NCI-H1436 treated with DMSO at 0.1 percent for 48 hours (cell line): Measurements from ENCODE around the gene GTF2I.
"Not testable (repeated sequence)": the region's sequence is repeated elsewhere in the genome, so short reads cannot be mapped to it uniquely, and the experiment has no call there.

ENCODE experiments used
- DNase-seq: peaks from one replicate; lab custom pipeline; 2025; lab: John Stamatoyannopoulos, UW

GTF2I gene

GRCh38 chr7:74656837-74657691, 454 bp upstream of the GTF2I start:
- DNase-seq: peak; percentile 64

- DNase-seq: peak; percentile 30
Measured at GRCh38 chr7:74658178-74659004, 873 bp downstream of the GTF2I start.

GRCh38 chr7:74660202-74660601, 2.7 kb downstream of the GTF2I start:
- not testable (repeated sequence) for DNase-seq

GRCh38 chr7:74661836-74662794, 4.6 kb downstream of the GTF2I start:
- not testable (repeated sequence) for DNase-seq

GRCh38 chr7:74665296-74665938, 7.9 kb downstream of the GTF2I start:
- no peak for DNase-seq

- DNase-seq: not testable (repeated sequence)
Measured at GRCh38 chr7:74667013-74667412, 9.5 kb downstream of the GTF2I start.

GRCh38 chr7:74667520-74667919, 10.0 kb downstream of the GTF2I start:
- DNase-seq: not testable (repeated sequence)

GRCh38 chr7:74671602-74672001, 14.1 kb downstream of the GTF2I start:
- no peak for DNase-seq

- no peak for DNase-seq
Measured at GRCh38 chr7:74672343-74672915, 14.9 kb downstream of the GTF2I start.

GRCh38 chr7:74674166-74674565, 16.6 kb downstream of the GTF2I start:
- no peak for DNase-seq

- DNase-seq: no peak
Measured at GRCh38 chr7:74682829-74683228, 25.3 kb downstream of the GTF2I start.

GRCh38 chr7:74683799-74684198, 26.3 kb downstream of the GTF2I start:
- DNase-seq: no peak

GRCh38 chr7:74684473-74684872, 27.0 kb downstream of the GTF2I start:
- no peak for DNase-seq

- DNase-seq: no peak
Measured at GRCh38 chr7:74684921-74685320, 27.4 kb downstream of the GTF2I start.

GRCh38 chr7:74690474-74690873, 33.0 kb downstream of the GTF2I start:
- DNase-seq: no peak

GRCh38 chr7:74704419-74704818, 46.9 kb downstream of the GTF2I start:
- DNase-seq: not testable (repeated sequence)

- no peak for DNase-seq
Measured at GRCh38 chr7:74707238-74707637, 49.7 kb downstream of the GTF2I start.

GRCh38 chr7:74708569-74709275, 51.2 kb downstream of the GTF2I start:
- DNase-seq: no peak

GRCh38 chr7:74709880-74710671, 52.6 kb downstream of the GTF2I start:
- no peak for DNase-seq
